Stimulated activated CD4-positive, alpha-beta T cell treated with anti-CD3 and anti-CD28 coated beads, TNF-alpha, amount 100 ng/mL, for 24 hours (primary cell): ENCODE results near the gene CA11.

Experiments used
- DNase-seq, 3 experiments: peaks; one replicate each; pipeline ENCODE4 v3.0.0-alpha.2; 2020; ENCODE audit warnings: low read depth in 3 of 3

The CA11 gene

GRCh38 chr19:48613852-48614435, 32.0 kb downstream of the CA11 start:
- DNase-seq, result no peak

- no peak for DNase-seq
Observed at GRCh38 chr19:48613024-48613851, 32.7 kb downstream of the CA11 start.

DNA sequence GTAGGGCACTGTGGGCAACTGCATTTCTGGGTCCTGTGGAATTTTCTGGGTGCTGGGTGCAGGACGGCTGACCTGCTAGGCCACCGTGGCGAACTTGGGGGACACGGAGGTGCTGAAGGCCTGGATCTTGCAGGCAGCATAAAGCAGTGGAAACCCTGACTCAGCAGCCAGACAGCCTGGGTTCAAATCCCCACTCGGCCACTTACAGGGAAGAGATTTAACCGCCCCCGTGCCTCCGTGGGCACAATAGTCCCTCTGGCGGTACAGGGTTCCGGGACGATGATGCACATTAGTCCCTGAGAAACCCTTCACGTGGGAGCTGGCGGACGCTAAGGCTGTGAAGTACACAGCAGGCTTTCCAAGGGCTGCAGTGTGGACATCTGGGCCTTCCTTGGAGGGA, 34.1 kb downstream of the CA11 start:
- no peak for DNase-seq

DNA sequence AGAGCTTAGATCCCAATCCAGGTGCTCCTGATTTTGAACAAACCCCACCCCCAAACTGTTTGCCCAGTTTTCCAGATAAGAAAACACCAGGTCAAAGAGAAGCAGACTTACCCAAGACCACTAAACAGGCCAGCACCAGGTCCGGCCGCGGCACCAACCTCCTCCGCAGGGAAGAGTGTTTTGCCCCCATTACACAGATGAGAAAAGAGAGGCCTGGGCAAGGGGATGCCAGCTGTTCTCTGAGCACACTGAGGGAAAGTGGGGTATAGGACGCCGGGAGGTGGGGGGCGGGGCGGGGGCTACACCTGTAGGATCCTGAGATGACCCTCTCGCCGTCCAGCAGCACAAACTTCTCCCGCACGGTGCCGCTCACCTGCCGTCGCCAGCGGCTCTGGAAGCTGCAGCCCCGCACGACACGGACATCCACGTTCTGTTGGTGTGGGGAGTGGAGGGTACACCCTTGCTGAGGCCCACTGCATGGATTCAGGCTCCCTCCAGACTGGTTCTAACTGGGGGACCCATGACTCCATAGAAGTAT, 36.3 kb downstream of the CA11 start:
- DNase-seq, result no peak

GRCh38 chr19:48608798-48609263, 37.2 kb downstream of the CA11 start:
- DNase-seq, result no peak

DNA sequence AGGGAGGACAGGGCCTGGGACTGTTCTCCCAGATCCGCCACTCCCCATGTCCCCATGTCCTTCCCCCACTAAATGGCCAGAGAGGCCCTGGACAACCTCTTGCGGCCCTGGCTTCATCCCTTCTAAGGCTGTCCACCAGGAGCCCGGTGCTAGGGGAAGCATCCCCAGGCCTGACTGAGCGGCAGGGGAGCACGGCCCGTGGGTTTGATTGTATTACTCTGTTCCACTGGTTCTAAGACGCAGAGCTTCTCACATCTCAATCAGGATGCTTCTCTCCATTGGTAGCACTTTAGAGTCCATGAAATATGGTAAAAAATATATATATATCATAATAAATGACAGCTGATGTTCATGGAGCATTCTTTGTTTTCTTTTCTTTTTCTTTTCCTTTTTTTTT, 38.6 kb downstream of the CA11 start:
- DNase-seq, result no peak

- DNase-seq, result no peak
Observed at GRCh38 chr19:48606463-48607358, 39.3 kb downstream of the CA11 start, which contains the start of gene SPACA4. SPACA4 (plus strand) TSS chr19:48606742; CDS start chr19:48606979, 237 bp downstream.

GRCh38 chr19:48603850-48604249, 42.1 kb downstream of the CA11 start:
- no peak for DNase-seq

DNA sequence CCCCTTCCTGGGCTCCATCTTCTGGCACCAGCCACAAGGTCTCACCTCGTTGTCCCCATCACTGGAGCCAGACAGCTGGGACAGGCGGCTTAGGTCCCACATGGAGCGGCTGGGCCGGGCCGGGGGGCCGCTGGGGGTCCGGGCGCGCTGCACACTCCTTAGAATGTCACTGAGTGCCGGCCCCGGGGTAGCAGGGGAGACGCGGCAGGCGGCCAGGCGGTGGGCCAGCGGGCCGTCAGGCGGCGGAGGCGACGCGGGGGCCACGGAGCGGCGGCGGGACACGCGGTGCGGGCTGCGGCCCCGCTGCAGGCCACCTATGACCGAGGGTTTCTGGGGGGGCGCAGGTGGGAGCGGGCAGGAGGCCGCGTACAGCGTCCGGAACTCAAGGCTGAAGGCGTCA, 42.5 kb downstream of the CA11 start:
- no peak for DNase-seq

DNA sequence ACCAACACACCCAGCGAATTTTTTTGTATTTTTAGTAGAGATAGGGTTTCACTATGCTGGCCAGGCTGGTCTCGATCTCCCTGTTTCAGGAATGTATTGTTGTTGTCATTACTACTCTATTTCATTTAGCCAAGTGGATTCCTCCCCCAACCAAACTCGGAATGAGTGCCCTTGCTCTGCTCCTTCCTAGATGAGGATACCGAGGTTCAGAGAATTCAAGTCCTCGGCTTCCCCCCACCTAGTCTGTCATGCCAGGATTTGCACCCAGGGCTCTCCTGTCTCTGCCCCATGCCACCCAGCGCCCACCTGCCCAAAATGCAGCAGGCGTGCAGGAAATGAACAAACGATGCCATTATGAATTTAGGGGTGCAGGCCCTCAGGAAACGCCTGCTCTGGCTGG, 43.0 kb downstream of the CA11 start:
- DNase-seq, result no peak

DNA sequence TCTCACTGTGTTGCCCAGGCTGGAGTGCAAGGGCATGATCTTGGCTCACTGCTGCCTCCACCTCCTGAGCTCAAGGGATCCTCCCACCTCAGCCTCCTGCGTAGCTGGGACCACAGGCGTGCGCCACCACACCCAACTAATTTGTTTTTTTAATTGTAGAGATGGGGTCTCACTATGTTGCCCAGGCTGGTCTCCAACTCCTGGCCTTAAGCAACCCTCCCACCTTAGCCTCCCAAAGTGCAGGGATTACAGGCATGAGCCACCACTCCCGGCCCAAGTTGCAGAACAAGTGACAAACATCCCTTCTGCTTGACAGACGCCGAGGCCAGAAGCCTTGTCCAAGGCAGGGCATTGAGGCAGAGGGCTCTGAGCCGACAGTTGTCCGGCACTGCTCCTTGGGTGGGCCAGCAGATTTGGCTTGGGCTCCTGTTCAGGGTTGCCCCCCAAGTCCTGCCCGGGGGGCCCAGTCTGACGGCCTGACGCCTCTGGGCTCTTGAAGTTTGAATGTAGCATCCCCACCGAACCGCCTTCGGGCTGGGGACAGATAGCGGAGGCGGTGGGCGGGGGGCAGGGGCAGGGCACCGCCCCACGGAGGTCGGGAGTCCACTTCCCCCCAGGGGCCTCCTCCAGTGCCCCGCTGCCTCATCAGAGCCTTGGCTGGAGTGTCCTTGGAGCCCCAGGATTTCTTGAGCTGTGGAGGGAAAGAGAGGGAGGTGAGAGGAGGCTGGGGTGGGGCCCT, 45.1 kb downstream of the CA11 start:
- DNase-seq, result no peak

DNA sequence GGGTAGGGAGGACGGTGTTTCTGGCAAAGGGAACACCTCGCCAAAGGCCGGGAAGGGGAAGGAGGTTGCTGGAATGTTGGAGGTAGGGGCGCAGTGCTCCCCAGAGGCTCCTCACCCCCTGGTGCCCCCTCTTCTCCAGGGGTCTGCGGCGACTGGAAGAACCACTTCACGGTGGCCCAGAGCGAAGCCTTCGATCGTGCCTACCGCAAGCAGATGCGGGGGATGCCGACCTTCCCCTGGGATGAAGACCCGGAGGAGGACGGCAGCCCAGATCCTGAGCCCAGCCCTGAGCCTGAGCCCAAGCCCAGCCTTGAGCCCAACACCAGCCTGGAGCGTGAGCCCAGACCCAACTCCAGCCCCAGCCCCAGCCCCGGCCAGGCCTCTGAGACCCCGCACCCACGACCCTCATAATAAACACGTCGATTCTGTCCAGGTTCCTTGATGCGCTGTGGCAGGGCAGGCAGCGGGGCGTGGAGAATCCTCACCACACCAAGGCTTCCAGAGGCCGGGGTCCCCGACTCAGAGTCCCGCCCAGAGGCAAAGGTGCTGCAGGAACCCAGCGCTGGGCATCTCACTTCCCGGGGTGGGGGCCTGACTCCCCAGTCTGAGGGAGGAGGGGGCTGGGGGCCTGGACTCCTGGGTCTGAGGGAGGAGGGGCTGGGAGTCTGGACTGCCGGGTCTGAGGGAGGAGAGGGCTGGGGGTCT, 46.8 kb downstream of the CA11 start:
- DNase-seq, result no peak

DNA sequence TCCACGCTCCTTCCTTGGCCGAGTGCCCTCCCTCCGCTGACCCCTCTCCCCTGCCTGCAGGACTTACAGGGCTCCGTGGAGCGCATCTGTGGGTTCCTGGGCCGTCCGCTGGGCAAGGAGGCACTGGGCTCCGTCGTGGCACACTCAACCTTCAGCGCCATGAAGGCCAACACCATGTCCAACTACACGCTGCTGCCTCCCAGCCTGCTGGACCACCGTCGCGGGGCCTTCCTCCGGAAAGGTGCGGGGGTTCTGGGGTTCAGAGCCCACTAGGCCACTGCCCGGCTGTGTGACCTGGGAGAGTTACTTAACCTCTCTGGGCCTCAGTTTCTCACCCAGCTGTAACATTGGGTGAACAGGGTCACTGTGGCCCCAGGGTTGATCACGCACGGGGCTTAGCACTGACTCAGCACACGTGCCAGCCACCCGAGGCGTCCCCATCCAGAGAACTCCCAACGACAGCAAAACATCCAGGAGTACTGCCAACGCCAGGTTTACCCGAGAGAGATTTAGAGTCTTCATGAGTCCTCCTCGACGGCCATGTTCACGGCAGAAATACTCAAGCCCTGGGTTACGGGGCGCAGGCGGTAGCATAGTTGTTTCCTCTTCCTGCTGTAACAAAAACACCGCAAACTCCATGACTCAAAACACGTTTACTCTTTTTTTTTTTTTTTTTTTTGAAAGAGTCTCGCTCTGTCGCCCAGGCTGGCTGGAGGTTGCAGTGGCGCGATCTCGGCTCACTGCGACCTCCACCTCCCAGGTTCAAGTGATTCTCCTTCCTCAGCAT, 49.1 kb downstream of the CA11 start:
- no peak for DNase-seq

DNA sequence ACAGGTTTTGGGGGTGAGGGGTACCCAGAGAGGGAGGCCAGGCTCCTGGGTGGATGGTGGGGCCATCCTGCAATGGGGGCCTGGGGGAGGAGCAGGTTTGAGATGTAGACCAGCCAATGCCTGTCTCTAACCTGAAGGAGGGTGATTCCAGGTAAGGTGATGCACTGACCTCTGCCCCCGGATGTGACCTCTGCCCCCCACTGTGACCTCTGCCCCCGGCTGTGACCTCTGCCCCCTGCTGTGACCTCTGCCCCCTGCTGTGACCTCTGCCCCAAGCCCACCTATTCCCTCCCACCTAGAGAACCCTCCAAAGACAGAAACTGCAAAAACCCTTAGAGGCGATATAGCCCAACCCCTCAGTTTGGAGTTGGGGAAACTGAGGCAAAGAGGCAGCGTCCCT, 49.8 kb downstream of the CA11 start:
- DNase-seq, result no peak

DNA sequence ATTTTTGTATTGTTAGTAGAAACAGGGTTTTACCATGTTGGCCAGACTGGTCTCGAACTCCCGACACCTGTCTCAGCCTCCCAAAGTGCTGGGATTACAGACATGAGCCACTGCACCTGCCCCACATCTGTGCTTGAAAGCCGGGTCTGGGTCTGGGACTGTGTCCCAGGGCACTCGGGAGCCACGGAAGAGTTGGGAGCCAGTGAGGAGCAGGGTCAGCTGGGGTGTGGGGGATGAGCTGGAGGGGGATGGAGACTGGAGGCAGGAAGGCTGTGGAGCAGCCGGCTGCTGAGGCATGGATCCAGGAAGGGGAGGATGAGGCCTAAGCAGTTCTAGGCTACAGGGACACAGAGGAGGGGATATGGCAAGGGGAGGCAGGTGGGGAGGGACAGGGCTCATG, 50.2 kb downstream of the CA11 start:
- no peak for DNase-seq

GRCh38 chr19:48595171-48595570, 50.8 kb downstream of the CA11 start:
- no peak for DNase-seq

GRCh38 chr19:48591021-48591420, 55.0 kb downstream of the CA11 start:
- DNase-seq, result no peak

GRCh38 chr19:48588670-48589401, 57.2 kb downstream of the CA11 start:
- peak; percentile 67 to 86 (median 75) for DNase-seq
